PC-9 (cell line): Measurements from ENCODE around the gene KCNE4. TPM values are rescaled to one million over a fixed set of nuclear protein-coding genes. Genes with fewer than 3 reads are reported as not detected.
A peak's percentile ranks its signal among the peaks of the same experiment; 100 is the strongest.

Experiments
- Bru-seq: library from RNA; stranded (reverse); fragments of 400-500 nt; gene quantifications from one replicate; lab custom pipeline; 2021; lab: Mats Ljungman, UMichigan
- BruChase-seq, 2 experiments: library from RNA; stranded (reverse); fragments of 400-500 nt; gene quantifications; one replicate each; lab custom pipeline; 2021; lab: Mats Ljungman, UMichigan
- BruUV-seq: library from RNA; stranded (reverse); fragments of 400-500 nt; replicated peaks from 2 replicates; lab custom pipeline; 2021; lab: Mats Ljungman, UMichigan
- CTCF ChIA-PET: fragments of 300-600 bp; sonication (Branson Sonifier 250); formaldehyde crosslinking; loops from one replicate; lab custom pipeline; 2022; ENCODE audit warnings: antibody characterized with exemption; lab: Charles Lee
- POLR2A ChIA-PET: fragments of 300-600 bp; sonication (Branson Sonifier 250); formaldehyde crosslinking; loops from one replicate; lab custom pipeline; 2022; ENCODE audit warnings: antibody characterized with exemption; ENCODE audit not compliant: unreplicated experiment; lab: Charles Lee
- DNase-seq, 2 experiments: peaks; one replicate each; pipeline versions ENCODE4 v3.0.0 to v3.0.0-alpha.2; 2015 to 2022; ENCODE audit warnings: mixed read lengths in 1 of 2
- H2AFZ ChIP-seq: fragments of 200-600 bp; sonication (generic); 2 replicates; pipeline ENCODE4 v1.8.1; 2017; ENCODE audit warnings: antibody characterized with exemption
- H3F3A ChIP-seq: fragments of 200-600 bp; sonication (generic); 2 replicates; pipeline ENCODE4 v1.8.1; 2017; ENCODE audit warnings: antibody characterized with exemption, mild to moderate bottlenecking, low read depth; ENCODE audit not compliant: insufficient read depth
- H3K27ac ChIP-seq: fragments of 200-600 bp; sonication (generic); 2 replicates; pipeline ENCODE4 v1.6.1; 2016; ENCODE audit warnings: mixed run types
- H3K27me3 ChIP-seq: fragments of 200-600 bp; sonication (generic); 2 replicates; pipeline ENCODE4 v1.6.1; 2016; ENCODE audit warnings: low read depth, mixed run types; ENCODE audit not compliant: insufficient read depth
- H3K36me3 ChIP-seq: fragments of 200-600 bp; sonication (generic); 2 replicates; pipeline ENCODE4 v1.6.1; 2016; ENCODE audit warnings: low read depth, mixed run types
- H3K4me1 ChIP-seq: fragments of 200-600 bp; sonication (generic); replicated peaks from 2 replicates; pipeline ENCODE4 v1.6.1; 2016; ENCODE audit warnings: mixed run types; ENCODE audit not compliant: insufficient read depth
- H3K4me2 ChIP-seq: fragments of 200-600 bp; sonication (generic); 2 replicates; pipeline ENCODE4 v1.6.1; 2017; ENCODE audit warnings: mixed run types
- H3K4me3 ChIP-seq: fragments of 200-600 bp; sonication (generic); 2 replicates; pipeline ENCODE4 v1.6.1; 2016; ENCODE audit warnings: mixed run types
- H3K79me2 ChIP-seq: fragments of 200-600 bp; sonication (generic); 2 replicates; pipeline ENCODE4 v1.6.1; 2017; ENCODE audit warnings: low read depth, mixed run types
- H3K9me2 ChIP-seq: fragments of 200-600 bp; sonication (generic); 2 replicates; pipeline ENCODE4 v1.8.1; 2017; ENCODE audit warnings: mild to moderate bottlenecking; ENCODE audit not compliant: insufficient read depth
- H3K9me3 ChIP-seq: fragments of 200-600 bp; sonication (generic); 2 replicates; pipeline ENCODE4 v1.8.1; 2016; ENCODE audit warnings: low read depth; ENCODE audit not compliant: insufficient read depth
- H4K20me1 ChIP-seq: fragments of 200-600 bp; sonication (generic); 2 replicates; pipeline ENCODE4 v1.8.1; 2017; ENCODE audit not compliant: insufficient read depth
- EZH2 ChIP-seq: fragments of 200-600 bp; sonication (generic); IDR thresholded peaks from 2 replicates; pipeline ENCODE4 v1.8.0; 2017; ENCODE audit warnings: antibody characterized with exemption, low read depth
- intact Hi-C: fragments of 100-400 bp; cut with micrococcal nuclease; formaldehyde crosslinking; loops from one replicate; pipeline ENCODE4 v1.10.0; 2022; ENCODE audit not compliant: unreplicated experiment
- long read RNA-seq: library from polyadenylated mRNA; stranded (forward); transcript quantifications from one replicate; pipeline ENCODE4 v2.0.0, GENCODE V29; 2022
- total RNA-seq: library from RNA; stranded (reverse); gene quantifications from 2 replicates; pipeline ENCODE4 v1.2.3, GENCODE V29; 2021
- TF ChIP-seq, protein P1 (sequence below): fragments of 200-600 bp; sonication (generic); conservative IDR thresholded peaks from 2 replicates; pipeline ENCODE4 v1.6.1; 2017; ENCODE audit warnings: mixed run types, antibody characterized with exemption, mild to moderate bottlenecking, moderate library complexity

Gene KCNE4, protein sequence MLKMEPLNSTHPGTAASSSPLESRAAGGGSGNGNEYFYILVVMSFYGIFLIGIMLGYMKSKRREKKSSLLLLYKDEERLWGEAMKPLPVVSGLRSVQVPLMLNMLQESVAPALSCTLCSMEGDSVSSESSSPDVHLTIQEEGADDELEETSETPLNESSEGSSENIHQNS
- total RNA-seq (0.11 TPM in 1 of 2 replicates, not detected in the other), Bru-seq, nascent RNA (percentile 17 among the genes with signal in this experiment), BruChase-seq, experiment 1, labeled RNA remaining after a 2-hour chase (percentile 21 among the genes with signal in this experiment), BruChase-seq, experiment 2, labeled RNA remaining after a 6-hour chase (percentile 35 among the genes with signal in this experiment)
- long read RNA-seq = 0 reads

GRCh38 chr2:223051693-223052289 is at the start of gene KCNE4:
Gene KCNE4 (plus strand): TSS chr2:223052190. CDS start chr2:223052831, 641 bp downstream.
- DNase-seq = no peak
- intact Hi-C loops = no loop called here
- Histone ChIP-seq H3K9me2 (no peaks in the 10 kb centered on the region), H3K79me2 (no peaks in the 10 kb centered on the region), H3F3A (no peaks in the 10 kb centered on the region), H3K27ac (no peak within 1 kb of the TSS), H3K4me1 (no peaks in the 10 kb centered on the region), H3K27me3 (no peaks in the 10 kb centered on the region), H3K4me3 (no peak within 1 kb of the TSS), H2AFZ (0 out of 2 replicates have a peak within 1 kb of the TSS, but pooled peaks have one; percentile 1), H3K4me2 (no peak within 1 kb of the TSS), H3K9me3 (no peaks in the 10 kb centered on the region; the same call in 1 of the 2 replicates), H3K36me3 (no peaks in the 10 kb centered on the region), H4K20me1 (no peaks in the 10 kb centered on the region)
- ChIA-PET POLR2A (no interaction called here), CTCF (no interaction called here)
- no TSS peak for BruUV-seq
- TF ChIP-seq EZH2 = no peak
- TF ChIP-seq, protein P1, sequence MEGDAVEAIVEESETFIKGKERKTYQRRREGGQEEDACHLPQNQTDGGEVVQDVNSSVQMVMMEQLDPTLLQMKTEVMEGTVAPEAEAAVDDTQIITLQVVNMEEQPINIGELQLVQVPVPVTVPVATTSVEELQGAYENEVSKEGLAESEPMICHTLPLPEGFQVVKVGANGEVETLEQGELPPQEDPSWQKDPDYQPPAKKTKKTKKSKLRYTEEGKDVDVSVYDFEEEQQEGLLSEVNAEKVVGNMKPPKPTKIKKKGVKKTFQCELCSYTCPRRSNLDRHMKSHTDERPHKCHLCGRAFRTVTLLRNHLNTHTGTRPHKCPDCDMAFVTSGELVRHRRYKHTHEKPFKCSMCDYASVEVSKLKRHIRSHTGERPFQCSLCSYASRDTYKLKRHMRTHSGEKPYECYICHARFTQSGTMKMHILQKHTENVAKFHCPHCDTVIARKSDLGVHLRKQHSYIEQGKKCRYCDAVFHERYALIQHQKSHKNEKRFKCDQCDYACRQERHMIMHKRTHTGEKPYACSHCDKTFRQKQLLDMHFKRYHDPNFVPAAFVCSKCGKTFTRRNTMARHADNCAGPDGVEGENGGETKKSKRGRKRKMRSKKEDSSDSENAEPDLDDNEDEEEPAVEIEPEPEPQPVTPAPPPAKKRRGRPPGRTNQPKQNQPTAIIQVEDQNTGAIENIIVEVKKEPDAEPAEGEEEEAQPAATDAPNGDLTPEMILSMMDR = no peak

DNA sequence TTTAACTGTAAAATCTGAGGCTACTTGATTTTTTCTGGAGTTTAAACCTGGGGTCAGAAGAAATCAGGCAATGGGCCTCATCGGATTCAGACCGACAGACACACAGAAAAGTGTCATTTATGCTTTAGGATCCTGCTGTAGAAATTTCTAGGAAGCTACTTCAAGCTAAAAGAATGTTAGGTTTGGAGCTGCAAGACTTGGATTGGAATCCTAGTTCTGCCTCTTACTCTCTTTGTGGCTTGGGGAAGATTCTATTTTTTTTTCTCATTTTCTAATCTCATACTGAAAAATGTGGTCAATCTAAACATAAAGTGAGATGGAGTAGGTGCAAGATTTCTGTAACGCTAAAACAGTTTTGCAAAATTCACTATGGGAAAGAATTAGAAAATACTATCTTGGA is 48.8 kb upstream of the KCNE4 start:
- Histone ChIP-seq H4K20me1 (no peaks in the 10 kb centered on the region), H3K4me1 (no peaks in the 10 kb centered on the region), H3K79me2 (no peaks in the 10 kb centered on the region), H3F3A (no peaks in the 10 kb centered on the region), H3K4me2 (no peak overlapping the region), H3K9me3 (peaks cover 2% of the 10 kb centered on the region; the same call in 1 of the 2 replicates), H3K27me3 (no peaks in the 10 kb centered on the region), H3K36me3 (no peaks in the 10 kb centered on the region), H3K27ac (no peak overlapping the region), H3K4me3 (no peak overlapping the region), H3K9me2 (no peaks in the 10 kb centered on the region), H2AFZ (no peak overlapping the region)
- no peak for DNase-seq
- CTCF ChIA-PET = no interaction called here
- no peak for TF ChIP-seq EZH2
- TF ChIP-seq, protein P1 = no peak
- POLR2A ChIA-PET = no interaction called here
- intact Hi-C loops = loop anchor here (5.0 kb wide), 1 partner anchor 134 kb away; no protein-coding TSS in a partner anchor
- no TSS peak for BruUV-seq

- no peaks in the 10 kb centered on the region for H3F3A ChIP-seq
- H2AFZ ChIP-seq = no peak overlapping the region
- no peaks in the 10 kb centered on the region for H3K79me2 ChIP-seq
- H3K4me1 ChIP-seq = no peaks in the 10 kb centered on the region
- intact Hi-C loops = no loop called here
- H3K36me3 ChIP-seq = no peaks in the 10 kb centered on the region
- H3K9me3 ChIP-seq = no peaks in the 10 kb centered on the region
- no peak overlapping the region for H3K27ac ChIP-seq
- no peaks in the 10 kb centered on the region; the same call in 1 of the 2 replicates for H3K9me2 ChIP-seq
- TF ChIP-seq, protein P1 = no peak
- no peak for TF ChIP-seq EZH2
- H3K27me3 ChIP-seq = no peaks in the 10 kb centered on the region
- no peak overlapping the region for H3K4me2 ChIP-seq
- BruUV-seq = no TSS peak
- no peak for DNase-seq
- POLR2A ChIA-PET = no interaction called here
- CTCF ChIA-PET = no interaction called here
- no peaks in the 10 kb centered on the region for H4K20me1 ChIP-seq
- no peak overlapping the region for H3K4me3 ChIP-seq
These were observed 46.5 kb upstream of the KCNE4 start for GRCh38 chr2:223005496-223005895.
